Skeletal muscle cell (primary cell): ENCODE data around the gene DYNC2I2.
"Not testable (repeated sequence)": the region's sequence is repeated elsewhere in the genome, so short reads cannot be mapped to it uniquely, and the experiment has no call there.

ENCODE experiments used
- DNase-seq: peaks from one replicate; pipeline ENCODE4 v3.0.0-alpha.2; 2010; ENCODE audit warnings: low read depth
- H3K4me3 ChIP-seq: 2 replicates; pipeline ENCODE4 v1.5.1; 2011; ENCODE audit warnings: low read depth, mild to moderate bottlenecking, control low read depth, low read length, moderate library complexity

DYNC2I2 gene

GRCh38 chr9:128625391-128626146 lies 31.1 kb downstream of the DYNC2I2 start:
- no peak overlapping the region for H3K4me3 ChIP-seq
- DNase-seq: no peak

GRCh38 chr9:128624566-128624965 lies 32.1 kb downstream of the DYNC2I2 start:
- no peak for DNase-seq
- H3K4me3 ChIP-seq: no peak overlapping the region

- H3K4me3 ChIP-seq: no peak overlapping the region
- no peak for DNase-seq
Measured at GRCh38 chr9:128621730-128622455, 34.8 kb downstream of the DYNC2I2 start.

- H3K4me3 ChIP-seq: no peak overlapping the region
- DNase-seq: no peak
Measured at GRCh38 chr9:128619779-128620178, 36.9 kb downstream of the DYNC2I2 start.

GRCh38 chr9:128619127-128619526 lies 37.5 kb downstream of the DYNC2I2 start:
- no peak for DNase-seq
- no peak overlapping the region for H3K4me3 ChIP-seq

- DNase-seq: no peak
- H3K4me3 ChIP-seq: no peak overlapping the region
Measured at GRCh38 chr9:128617943-128618342, 38.7 kb downstream of the DYNC2I2 start.

- no peak overlapping the region for H3K4me3 ChIP-seq
- DNase-seq: no peak
Measured at GRCh38 chr9:128615571-128615970, 41.1 kb downstream of the DYNC2I2 start.

- no peak overlapping the region for H3K4me3 ChIP-seq
- DNase-seq: no peak
Measured at GRCh38 chr9:128614728-128615127, 41.9 kb downstream of the DYNC2I2 start.

- DNase-seq: no peak
- no peak overlapping the region for H3K4me3 ChIP-seq
Measured at GRCh38 chr9:128611600-128612394, 44.9 kb downstream of the DYNC2I2 start.

- DNase-seq: no peak
- H3K4me3 ChIP-seq: no peak overlapping the region
Measured at GRCh38 chr9:128610897-128611296, 45.8 kb downstream of the DYNC2I2 start.

GRCh38 chr9:128607642-128608350 lies 48.9 kb downstream of the DYNC2I2 start:
- H3K4me3 ChIP-seq: no peak overlapping the region
- DNase-seq: peak; percentile 34

- no peak overlapping the region for H3K4me3 ChIP-seq
- DNase-seq: no peak
Measured at GRCh38 chr9:128603697-128604096, 53.0 kb downstream of the DYNC2I2 start.

GRCh38 chr9:128600099-128600498 lies 56.5 kb downstream of the DYNC2I2 start:
- H3K4me3 ChIP-seq: no peak overlapping the region
- DNase-seq: no peak

GRCh38 chr9:128595471-128595870 lies 61.2 kb downstream of the DYNC2I2 start:
- DNase-seq: no peak
- no peak overlapping the region for H3K4me3 ChIP-seq

- H3K4me3 ChIP-seq: no peak overlapping the region
- no peak for DNase-seq
Measured at GRCh38 chr9:128593856-128594255, 62.8 kb downstream of the DYNC2I2 start.

GRCh38 chr9:128593039-128593438 lies 63.6 kb downstream of the DYNC2I2 start:
- H3K4me3 ChIP-seq: no peak overlapping the region
- no peak for DNase-seq

GRCh38 chr9:128588581-128589233 lies 67.9 kb downstream of the DYNC2I2 start:
- no peak for DNase-seq
- no peak overlapping the region for H3K4me3 ChIP-seq

- no peak overlapping the region for H3K4me3 ChIP-seq
- DNase-seq: no peak
Measured at GRCh38 chr9:128587453-128587852, 69.2 kb downstream of the DYNC2I2 start.

GRCh38 chr9:128586934-128587333 lies 69.7 kb downstream of the DYNC2I2 start:
- DNase-seq, H3K4me3 ChIP-seq: not testable (repeated sequence)
